HEK293 (cell line): ENCODE data around the gene NIPAL3.

ENCODE experiments used
- BCL11B ChIP-seq: fragments of 450-650 bp; formaldehyde crosslinking; IDR thresholded peaks from 2 replicates; pipeline ENCODE4 v1.5.1; 2016; ENCODE audit warnings: low read depth, missing biosample characterization, missing genetic modification characterization
- HOXA7 ChIP-seq: sonication (generic); formaldehyde crosslinking; IDR thresholded peaks from 2 replicates; pipeline ENCODE4 v1.8.1; 2022; ENCODE audit warnings: missing genetic modification reagents, borderline replicate concordance
- KLF10 ChIP-seq: fragments of 450-650 bp; IDR thresholded peaks from 2 replicates; pipeline ENCODE4 v1.5.1; 2018; ENCODE audit warnings: missing biosample characterization, mild to moderate bottlenecking, missing genetic modification characterization
- ZBTB17 ChIP-seq: fragments of 450-650 bp; formaldehyde crosslinking; IDR thresholded peaks from 2 replicates; pipeline ENCODE4 v1.5.1; 2016; ENCODE audit warnings: missing biosample characterization, missing genetic modification characterization
- ZBTB48 ChIP-seq: fragments of 450-650 bp; formaldehyde crosslinking; IDR thresholded peaks from 2 replicates; pipeline ENCODE4 v1.5.1; 2016; ENCODE audit warnings: missing biosample characterization, missing genetic modification characterization
- ZNF19 ChIP-seq: fragments of 450-650 bp; formaldehyde crosslinking; IDR thresholded peaks from 2 replicates; pipeline ENCODE4; 2016; ENCODE audit warnings: missing biosample characterization, missing genetic modification characterization, low read depth
- ZNF324 ChIP-seq: fragments of 450-650 bp; formaldehyde crosslinking; IDR thresholded peaks from 2 replicates; pipeline ENCODE4 v1.5.1; 2016; ENCODE audit warnings: missing biosample characterization, missing genetic modification characterization
- ZNF335 ChIP-seq: fragments of 450-650 bp; formaldehyde crosslinking; conservative IDR thresholded peaks from 2 replicates; pipeline ENCODE4 v1.5.1; 2016; ENCODE audit warnings: missing biosample characterization, missing genetic modification characterization
- ZNF660 ChIP-seq: fragments of 450-650 bp; IDR thresholded peaks from 2 replicates; pipeline ENCODE4 v1.5.1; 2018; ENCODE audit warnings: missing biosample characterization, mild to moderate bottlenecking, missing genetic modification characterization
- TF ChIP-seq, protein P1 (sequence below): fragments of 450-650 bp; formaldehyde crosslinking; IDR thresholded peaks from 2 replicates; pipeline ENCODE4 v1.5.1; 2016; ENCODE audit warnings: missing biosample characterization, missing genetic modification characterization
- TF ChIP-seq, protein P2 (sequence below): fragments of 450-650 bp; formaldehyde crosslinking; IDR thresholded peaks from 2 replicates; pipeline ENCODE4 v1.5.1; 2017; ENCODE audit warnings: missing biosample characterization, missing genetic modification characterization
- TF ChIP-seq, protein P3 (sequence below): fragments of 450-650 bp; formaldehyde crosslinking; IDR thresholded peaks from 2 replicates; pipeline ENCODE4 v1.5.1; 2016; ENCODE audit warnings: missing biosample characterization, missing genetic modification characterization
- TF ChIP-seq, protein P4 (sequence below): fragments of 450-650 bp; formaldehyde crosslinking; IDR thresholded peaks from 2 replicates; pipeline ENCODE4 v1.5.1; 2016; ENCODE audit warnings: missing biosample characterization, missing genetic modification characterization, low read depth

DNA sequence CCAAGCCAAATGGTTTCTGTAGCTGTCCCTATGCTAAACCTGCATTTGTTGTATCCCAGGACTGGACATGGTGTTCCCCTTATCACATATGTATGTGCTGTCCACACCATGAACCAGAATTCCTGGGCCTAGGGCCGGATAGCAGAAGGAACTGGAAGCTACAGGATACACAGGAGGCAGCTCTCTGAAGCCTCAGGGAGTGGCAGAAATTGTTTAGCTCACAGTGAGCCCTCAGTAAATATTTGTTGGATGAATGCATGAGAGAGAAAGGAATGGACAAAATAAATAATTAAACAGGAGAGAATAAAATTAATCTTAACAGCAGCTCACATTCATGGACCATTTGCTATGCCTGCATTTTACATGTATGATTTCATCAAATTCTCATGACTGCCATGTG is 2.1 kb downstream of the NIPAL3 start:
- no peak for TF ChIP-seq KLF10 (tag by site-specific recombination)
- no peak for TF ChIP-seq ZNF324 (tag by site-specific recombination)
- no peak for TF ChIP-seq ZNF660 (tag by site-specific recombination)
- no peak for TF ChIP-seq ZBTB17 (tag by site-specific recombination)
- TF ChIP-seq, protein P1, sequence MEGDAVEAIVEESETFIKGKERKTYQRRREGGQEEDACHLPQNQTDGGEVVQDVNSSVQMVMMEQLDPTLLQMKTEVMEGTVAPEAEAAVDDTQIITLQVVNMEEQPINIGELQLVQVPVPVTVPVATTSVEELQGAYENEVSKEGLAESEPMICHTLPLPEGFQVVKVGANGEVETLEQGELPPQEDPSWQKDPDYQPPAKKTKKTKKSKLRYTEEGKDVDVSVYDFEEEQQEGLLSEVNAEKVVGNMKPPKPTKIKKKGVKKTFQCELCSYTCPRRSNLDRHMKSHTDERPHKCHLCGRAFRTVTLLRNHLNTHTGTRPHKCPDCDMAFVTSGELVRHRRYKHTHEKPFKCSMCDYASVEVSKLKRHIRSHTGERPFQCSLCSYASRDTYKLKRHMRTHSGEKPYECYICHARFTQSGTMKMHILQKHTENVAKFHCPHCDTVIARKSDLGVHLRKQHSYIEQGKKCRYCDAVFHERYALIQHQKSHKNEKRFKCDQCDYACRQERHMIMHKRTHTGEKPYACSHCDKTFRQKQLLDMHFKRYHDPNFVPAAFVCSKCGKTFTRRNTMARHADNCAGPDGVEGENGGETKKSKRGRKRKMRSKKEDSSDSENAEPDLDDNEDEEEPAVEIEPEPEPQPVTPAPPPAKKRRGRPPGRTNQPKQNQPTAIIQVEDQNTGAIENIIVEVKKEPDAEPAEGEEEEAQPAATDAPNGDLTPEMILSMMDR (tag by site-specific recombination), result no peak
- no peak for TF ChIP-seq ZNF335 (tag by site-specific recombination)
- TF ChIP-seq, protein P2, sequence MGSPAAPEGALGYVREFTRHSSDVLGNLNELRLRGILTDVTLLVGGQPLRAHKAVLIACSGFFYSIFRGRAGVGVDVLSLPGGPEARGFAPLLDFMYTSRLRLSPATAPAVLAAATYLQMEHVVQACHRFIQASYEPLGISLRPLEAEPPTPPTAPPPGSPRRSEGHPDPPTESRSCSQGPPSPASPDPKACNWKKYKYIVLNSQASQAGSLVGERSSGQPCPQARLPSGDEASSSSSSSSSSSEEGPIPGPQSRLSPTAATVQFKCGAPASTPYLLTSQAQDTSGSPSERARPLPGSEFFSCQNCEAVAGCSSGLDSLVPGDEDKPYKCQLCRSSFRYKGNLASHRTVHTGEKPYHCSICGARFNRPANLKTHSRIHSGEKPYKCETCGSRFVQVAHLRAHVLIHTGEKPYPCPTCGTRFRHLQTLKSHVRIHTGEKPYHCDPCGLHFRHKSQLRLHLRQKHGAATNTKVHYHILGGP (tag by site-specific recombination), result no peak
- TF ChIP-seq ZNF19 (tag by site-specific recombination), result no peak
- TF ChIP-seq ZBTB48, result no peak
- TF ChIP-seq, protein P3, sequence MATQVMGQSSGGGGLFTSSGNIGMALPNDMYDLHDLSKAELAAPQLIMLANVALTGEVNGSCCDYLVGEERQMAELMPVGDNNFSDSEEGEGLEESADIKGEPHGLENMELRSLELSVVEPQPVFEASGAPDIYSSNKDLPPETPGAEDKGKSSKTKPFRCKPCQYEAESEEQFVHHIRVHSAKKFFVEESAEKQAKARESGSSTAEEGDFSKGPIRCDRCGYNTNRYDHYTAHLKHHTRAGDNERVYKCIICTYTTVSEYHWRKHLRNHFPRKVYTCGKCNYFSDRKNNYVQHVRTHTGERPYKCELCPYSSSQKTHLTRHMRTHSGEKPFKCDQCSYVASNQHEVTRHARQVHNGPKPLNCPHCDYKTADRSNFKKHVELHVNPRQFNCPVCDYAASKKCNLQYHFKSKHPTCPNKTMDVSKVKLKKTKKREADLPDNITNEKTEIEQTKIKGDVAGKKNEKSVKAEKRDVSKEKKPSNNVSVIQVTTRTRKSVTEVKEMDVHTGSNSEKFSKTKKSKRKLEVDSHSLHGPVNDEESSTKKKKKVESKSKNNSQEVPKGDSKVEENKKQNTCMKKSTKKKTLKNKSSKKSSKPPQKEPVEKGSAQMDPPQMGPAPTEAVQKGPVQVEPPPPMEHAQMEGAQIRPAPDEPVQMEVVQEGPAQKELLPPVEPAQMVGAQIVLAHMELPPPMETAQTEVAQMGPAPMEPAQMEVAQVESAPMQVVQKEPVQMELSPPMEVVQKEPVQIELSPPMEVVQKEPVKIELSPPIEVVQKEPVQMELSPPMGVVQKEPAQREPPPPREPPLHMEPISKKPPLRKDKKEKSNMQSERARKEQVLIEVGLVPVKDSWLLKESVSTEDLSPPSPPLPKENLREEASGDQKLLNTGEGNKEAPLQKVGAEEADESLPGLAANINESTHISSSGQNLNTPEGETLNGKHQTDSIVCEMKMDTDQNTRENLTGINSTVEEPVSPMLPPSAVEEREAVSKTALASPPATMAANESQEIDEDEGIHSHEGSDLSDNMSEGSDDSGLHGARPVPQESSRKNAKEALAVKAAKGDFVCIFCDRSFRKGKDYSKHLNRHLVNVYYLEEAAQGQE, result no peak
- TF ChIP-seq, protein P4, sequence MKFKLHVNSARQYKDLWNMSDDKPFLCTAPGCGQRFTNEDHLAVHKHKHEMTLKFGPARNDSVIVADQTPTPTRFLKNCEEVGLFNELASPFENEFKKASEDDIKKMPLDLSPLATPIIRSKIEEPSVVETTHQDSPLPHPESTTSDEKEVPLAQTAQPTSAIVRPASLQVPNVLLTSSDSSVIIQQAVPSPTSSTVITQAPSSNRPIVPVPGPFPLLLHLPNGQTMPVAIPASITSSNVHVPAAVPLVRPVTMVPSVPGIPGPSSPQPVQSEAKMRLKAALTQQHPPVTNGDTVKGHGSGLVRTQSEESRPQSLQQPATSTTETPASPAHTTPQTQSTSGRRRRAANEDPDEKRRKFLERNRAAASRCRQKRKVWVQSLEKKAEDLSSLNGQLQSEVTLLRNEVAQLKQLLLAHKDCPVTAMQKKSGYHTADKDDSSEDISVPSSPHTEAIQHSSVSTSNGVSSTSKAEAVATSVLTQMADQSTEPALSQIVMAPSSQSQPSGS (tag by site-specific recombination), result no peak
- TF ChIP-seq HOXA7 (CRISPR knock-in tag), result no peak
- no peak for TF ChIP-seq BCL11B
